Sigmoid colon (tissue), 4 donors: ENCODE data around the gene KLHL40.

Experiments used
- EP300 ChIP-seq, 4 donors: sonication (generic); formaldehyde crosslinking; IDR thresholded peaks; one replicate each; pipeline ENCODE4 v1.6.1; 2017; ENCODE audit warnings: antibody characterized with exemption in 4 of 4
- POLR2A ChIP-seq, 2 donors: fragments of 450-650 bp; IDR thresholded peaks; one replicate each; pipeline ENCODE4 v1.6.1; 2016; ENCODE audit warnings: antibody characterized with exemption in 2 of 2, mild to moderate bottlenecking in 2 of 2, moderate library complexity in 2 of 2
- POLR2AphosphoS5 ChIP-seq, 4 donors: sonication (generic); formaldehyde crosslinking; IDR thresholded peaks; one replicate each; pipeline ENCODE4 v1.6.1; 2017; ENCODE audit warnings: antibody characterized with exemption in 4 of 4
- TF ChIP-seq, protein P1 (sequence below), 4 experiments: fragments of 450-650 bp in 3 of 4; fragments of 200-600 bp in 1 of 4; IDR thresholded peaks; one replicate each; pipeline ENCODE4 v1.5.1; 2016 to 2019; ENCODE audit warnings: antibody characterized with exemption in 4 of 4, mild to moderate bottlenecking in 3 of 4, moderate library complexity in 2 of 4

DNA sequence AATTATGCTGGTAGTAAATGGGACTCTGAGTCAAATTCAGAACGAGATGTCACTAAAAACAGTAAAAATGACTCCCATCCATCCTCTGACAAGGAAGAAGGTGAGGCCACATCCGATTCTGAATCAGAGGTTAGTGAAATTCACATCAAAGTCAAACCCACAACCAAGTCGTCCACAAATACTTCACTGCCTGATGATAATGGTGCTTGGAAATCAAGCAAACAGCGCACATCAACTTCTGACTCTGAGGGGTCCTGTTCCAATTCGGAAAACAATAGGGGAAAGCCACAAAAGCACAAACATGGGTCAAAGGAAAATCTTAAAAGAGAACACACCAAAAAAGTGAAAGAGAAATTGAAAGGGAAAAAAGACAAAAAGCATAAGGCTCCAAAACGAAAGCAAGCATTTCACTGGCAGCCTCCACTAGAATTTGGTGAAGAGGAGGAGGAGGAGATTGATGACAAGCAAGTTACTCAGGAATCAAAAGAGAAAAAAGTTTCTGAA, 46.9 kb upstream of the KLHL40 start:
- TF ChIP-seq POLR2AphosphoS5 (IDR thresholded peaks at IDR 0.05) = no peak
- TF ChIP-seq, protein P1, sequence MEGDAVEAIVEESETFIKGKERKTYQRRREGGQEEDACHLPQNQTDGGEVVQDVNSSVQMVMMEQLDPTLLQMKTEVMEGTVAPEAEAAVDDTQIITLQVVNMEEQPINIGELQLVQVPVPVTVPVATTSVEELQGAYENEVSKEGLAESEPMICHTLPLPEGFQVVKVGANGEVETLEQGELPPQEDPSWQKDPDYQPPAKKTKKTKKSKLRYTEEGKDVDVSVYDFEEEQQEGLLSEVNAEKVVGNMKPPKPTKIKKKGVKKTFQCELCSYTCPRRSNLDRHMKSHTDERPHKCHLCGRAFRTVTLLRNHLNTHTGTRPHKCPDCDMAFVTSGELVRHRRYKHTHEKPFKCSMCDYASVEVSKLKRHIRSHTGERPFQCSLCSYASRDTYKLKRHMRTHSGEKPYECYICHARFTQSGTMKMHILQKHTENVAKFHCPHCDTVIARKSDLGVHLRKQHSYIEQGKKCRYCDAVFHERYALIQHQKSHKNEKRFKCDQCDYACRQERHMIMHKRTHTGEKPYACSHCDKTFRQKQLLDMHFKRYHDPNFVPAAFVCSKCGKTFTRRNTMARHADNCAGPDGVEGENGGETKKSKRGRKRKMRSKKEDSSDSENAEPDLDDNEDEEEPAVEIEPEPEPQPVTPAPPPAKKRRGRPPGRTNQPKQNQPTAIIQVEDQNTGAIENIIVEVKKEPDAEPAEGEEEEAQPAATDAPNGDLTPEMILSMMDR (IDR thresholded peaks at IDR 0.05) = no peak
- no peak for TF ChIP-seq EP300 (IDR thresholded peaks at IDR 0.05)
- TF ChIP-seq POLR2A (IDR thresholded peaks at IDR 0.05) = no peak
